A172 (cell line): ENCODE results near the gene CACNA1C. TPM values are rescaled to one million over a fixed set of nuclear protein-coding genes. Genes with fewer than 3 reads are reported as not detected.

Experiments
- DNase-seq: peaks from one replicate; pipeline ENCODE4 v3.0.0-alpha.2; 2015; ENCODE audit warnings: low spot score
- total RNA-seq: library from RNA; depleted of rRNA; stranded (reverse); fragments of >200 nt; shearing (Covaris generic); gene quantifications from 2 replicates; pipeline ENCODE4 v1.2.3, GENCODE V29; 2014

Gene CACNA1C
- total RNA-seq, 1 experiment from 2014 or later = 0.05 TPM

GRCh38 chr12:2583642-2584401, 531.0 kb downstream of the CACNA1C start:
- no peak for DNase-seq

- peak; percentile 51 for DNase-seq
Observed at GRCh38 chr12:2586156-2587038, 533.6 kb downstream of the CACNA1C start.

GRCh38 chr12:2588345-2588744, 535.6 kb downstream of the CACNA1C start:
- DNase-seq = no peak

- no peak for DNase-seq
Observed at GRCh38 chr12:2589381-2589780, 536.6 kb downstream of the CACNA1C start.

- no peak for DNase-seq
Observed at GRCh38 chr12:2593045-2593444, 540.3 kb downstream of the CACNA1C start.

- DNase-seq = no peak
Observed at GRCh38 chr12:2596441-2596840, 543.7 kb downstream of the CACNA1C start.

- DNase-seq = no peak
Observed at GRCh38 chr12:2605301-2605700, 552.5 kb downstream of the CACNA1C start.

- DNase-seq = no peak
Observed at GRCh38 chr12:2606186-2606910, 553.6 kb downstream of the CACNA1C start.

GRCh38 chr12:2607881-2608607, 555.3 kb downstream of the CACNA1C start:
- no peak for DNase-seq

GRCh38 chr12:2608608-2608945, 555.8 kb downstream of the CACNA1C start:
- DNase-seq = no peak

- DNase-seq = no peak
Observed at GRCh38 chr12:2609020-2609419, 556.2 kb downstream of the CACNA1C start.

GRCh38 chr12:2610358-2610757, 557.6 kb downstream of the CACNA1C start:
- no peak for DNase-seq

- DNase-seq = peak; percentile 88
Observed at GRCh38 chr12:2613326-2614073, 560.7 kb downstream of the CACNA1C start.

- no peak for DNase-seq
Observed at GRCh38 chr12:2614341-2614740, 561.6 kb downstream of the CACNA1C start.

GRCh38 chr12:2615665-2616402, 563.0 kb downstream of the CACNA1C start:
- peak; percentile 1 for DNase-seq

GRCh38 chr12:2616763-2617162, 564.0 kb downstream of the CACNA1C start:
- no peak for DNase-seq

GRCh38 chr12:2617365-2617764, 564.6 kb downstream of the CACNA1C start:
- no peak for DNase-seq

GRCh38 chr12:2618291-2618995, 565.7 kb downstream of the CACNA1C start:
- no peak for DNase-seq

GRCh38 chr12:2619136-2619535, 566.3 kb downstream of the CACNA1C start:
- no peak for DNase-seq

GRCh38 chr12:2622460-2622859, 569.7 kb downstream of the CACNA1C start:
- no peak for DNase-seq
